Activated T-cell treated with anti-CD3 and anti-CD28 coated beads for 48 hours (primary cell): ENCODE data around the gene RASGRP4.
"Not testable (repeated sequence)": the region's sequence is repeated elsewhere in the genome, so short reads cannot be mapped to it uniquely, and the experiment has no call there.

Experiments used
- DNase-seq: peaks from one replicate; pipeline ENCODE4 v3.0.0-alpha.2; 2020; ENCODE audit warnings: low read depth

Gene RASGRP4

DNA sequence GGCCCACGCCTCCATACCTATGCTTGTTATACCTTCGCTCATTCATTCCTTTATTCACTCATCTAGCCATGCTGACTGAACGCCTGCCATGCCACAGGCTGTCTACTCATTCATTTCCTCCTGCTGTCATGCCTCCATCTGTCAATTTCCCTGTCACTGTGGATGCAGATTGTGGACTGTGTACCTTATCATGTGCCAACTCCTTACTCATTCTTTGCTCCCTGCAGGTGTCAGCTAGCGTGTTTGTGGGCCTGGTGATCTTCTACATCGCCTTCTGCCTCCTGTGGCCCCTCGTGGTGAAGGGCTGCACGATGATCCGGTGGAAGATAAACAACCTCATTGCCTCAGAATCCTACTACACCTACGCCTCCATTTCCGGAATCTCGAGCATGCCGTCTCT is 55.7 kb downstream of the RASGRP4 start:
- DNase-seq, result no peak

- no peak for DNase-seq
Measured at GRCh38 chr19:38369584-38369983, 56.4 kb downstream of the RASGRP4 start.

- no peak for DNase-seq
Measured at GRCh38 chr19:38367041-38367440, 59.0 kb downstream of the RASGRP4 start.

DNA sequence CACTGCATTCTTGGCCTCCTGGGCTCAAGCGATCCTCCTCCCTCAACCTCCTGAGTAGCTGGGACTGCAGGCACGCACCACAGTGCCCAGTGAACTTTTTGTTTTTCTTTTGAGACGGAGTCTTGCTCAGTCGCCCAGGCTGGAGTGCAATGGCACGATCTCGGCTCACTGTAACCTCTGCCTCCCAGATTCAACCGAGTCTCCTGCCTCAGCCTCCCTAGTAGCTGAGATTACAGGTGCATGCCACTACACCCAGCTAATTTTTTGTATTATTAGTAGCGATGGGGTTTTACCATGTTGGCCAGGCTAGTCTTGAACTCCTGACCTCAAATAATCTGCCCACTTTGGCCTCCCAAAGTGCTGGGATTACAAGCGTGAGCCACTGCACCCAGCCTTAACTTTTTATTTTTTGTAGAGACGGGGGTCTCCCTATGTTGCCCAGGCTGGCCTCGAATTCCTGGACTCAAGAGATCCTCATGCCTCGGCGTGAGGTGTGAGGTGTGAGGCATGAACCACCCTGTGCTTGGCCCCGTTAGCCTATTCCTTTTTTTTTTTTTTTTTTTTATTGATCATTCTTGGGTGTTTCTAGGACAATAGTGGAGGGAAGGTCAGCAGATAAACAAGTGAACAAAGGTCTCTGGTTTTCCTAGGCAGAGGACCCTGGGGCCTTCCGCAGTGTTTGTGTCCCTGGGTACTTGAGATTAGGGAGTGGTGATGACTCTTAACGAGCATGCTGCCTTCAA is 62.9 kb downstream of the RASGRP4 start:
- not testable (repeated sequence) for DNase-seq

- peak; percentile 86 for DNase-seq
Measured at GRCh38 chr19:38362076-38362945, 63.7 kb downstream of the RASGRP4 start.

- peak; percentile 70 for DNase-seq
Measured at GRCh38 chr19:38361633-38362075, 64.4 kb downstream of the RASGRP4 start.

- DNase-seq, result no peak
Measured at GRCh38 chr19:38360839-38361631, 65.0 kb downstream of the RASGRP4 start.

- no peak for DNase-seq
Measured at GRCh38 chr19:38360351-38360750, 65.7 kb downstream of the RASGRP4 start.

DNA sequence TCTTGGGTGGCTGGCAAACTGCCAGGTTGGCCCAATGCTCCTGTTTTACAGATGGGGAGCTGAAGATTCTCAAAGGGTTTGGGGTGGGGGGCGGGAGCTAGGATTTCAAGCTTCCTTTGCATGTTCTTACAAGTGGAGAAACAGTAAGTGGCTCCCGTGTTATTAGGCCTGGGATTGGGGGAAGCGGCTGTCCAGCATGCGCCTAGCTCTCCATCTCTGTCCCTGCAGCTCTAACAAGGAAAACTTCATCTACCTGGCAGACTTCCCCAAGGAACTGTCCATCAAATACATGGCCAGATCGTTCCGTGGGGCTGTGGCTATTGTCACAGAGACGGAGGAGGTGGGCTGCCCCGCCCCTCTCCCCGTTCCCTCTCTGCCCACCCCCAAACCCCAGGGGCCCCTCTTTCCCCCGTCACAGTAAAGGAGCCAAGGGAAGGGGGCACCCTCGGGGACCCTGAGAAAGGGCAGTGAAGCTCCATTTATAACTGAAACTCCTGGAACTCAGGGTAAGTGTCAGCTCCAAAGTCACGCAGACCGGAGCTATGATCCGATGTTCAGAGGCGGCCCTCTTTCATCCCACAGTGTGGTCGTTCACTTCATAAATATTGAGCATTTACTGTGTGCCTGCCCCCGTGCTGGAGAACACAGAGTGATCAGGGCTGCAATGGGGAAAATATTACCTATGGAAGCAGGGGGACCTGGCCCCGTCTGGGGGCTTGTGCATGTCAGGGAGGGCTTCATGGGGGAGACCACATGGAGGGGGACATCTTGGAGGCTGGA is 66.6 kb downstream of the RASGRP4 start:
- no peak for DNase-seq
